GM12878 (cell line): ENCODE results near the gene PSG3. TPM values are rescaled to one million over a fixed set of nuclear protein-coding genes. Genes with fewer than 3 reads are reported as not detected.
"Not testable (repeated sequence)": the region's sequence is repeated elsewhere in the genome, so short reads cannot be mapped to it uniquely, and the experiment has no call there.

ENCODE experiments used
- ATAC-seq: fragments of 200-7000 bp; cut with Tn5 transposase; 3 replicates; pipeline ENCODE4 v1.9.1; 2020; ENCODE audit warnings: mild to moderate bottlenecking, moderate library complexity
- BruUV-seq: library from RNA; stranded (reverse); fragments of 400-500 nt; replicated peaks from 2 replicates; lab custom pipeline; 2021; lab: Mats Ljungman, UMichigan
- CTCF ChIA-PET: fragments of 300-600 bp; sonication (Branson Sonifier 250); formaldehyde crosslinking; extraction: SDS; loops from one replicate; lab custom pipeline; 2021; ENCODE audit warnings: inconsistent platforms; lab: Yijun Ruan, JAX
- POLR2A ChIA-PET: fragments of 350-600 bp; formaldehyde crosslinking; extraction: SDS; loops from one replicate; lab custom pipeline; 2021; ENCODE audit warnings: inconsistent platforms; lab: Charles Lee
- RAD21 ChIA-PET: fragments of 300-600 bp; sonication (Branson Sonifier 250); formaldehyde crosslinking; loops from one replicate; lab custom pipeline; 2023; ENCODE audit warnings: antibody characterized with exemption; ENCODE audit not compliant: unreplicated experiment; lab: Charles Lee
- SMC1A ChIA-PET: fragments of 300-600 bp; sonication (Branson Sonifier 250); formaldehyde crosslinking; loops from one replicate; lab custom pipeline; 2023; ENCODE audit not compliant: unreplicated experiment, uncharacterized antibody; lab: Charles Lee
- DNase-seq: peaks from one replicate; pipeline ENCODE4 v3.0.0-alpha.2; 2011; ENCODE audit warnings: low read depth, low spot score
- FAIRE-seq: peaks from 3 replicates; lab custom pipeline; 2011; peaks lifted over from hg19 to GRCh38; lab: Jason Lieb, UNC
- H2AFZ ChIP-seq: 2 replicates; pipeline ENCODE4 v1.6.0; 2011; ENCODE audit warnings: low read depth, low read length, control low read depth; ENCODE audit not compliant: control insufficient read depth
- H3K27ac ChIP-seq: 2 replicates; pipeline ENCODE4 v1.5.1; 2011; ENCODE audit warnings: control low read depth; ENCODE audit not compliant: control insufficient read depth, insufficient read depth
- H3K27me3 ChIP-seq, 2 experiments: replicated peaks in 1 of 2; 2 replicates each; pipeline versions ENCODE4 v1.6.0 to v1.6.1; 2011; ENCODE audit warnings: low read length in 1 of 2; ENCODE audit not compliant: control insufficient read depth in 2 of 2, insufficient read depth in 2 of 2
- H3K36me3 ChIP-seq, 2 experiments: 2 replicates each; pipeline ENCODE4 v1.5.1; 2011; ENCODE audit warnings: low read length in 1 of 2; ENCODE audit not compliant: control insufficient read depth in 2 of 2, insufficient read depth in 2 of 2
- H3K4me1 ChIP-seq: 2 replicates; pipeline ENCODE4 v1.6.1; 2011; ENCODE audit warnings: mild to moderate bottlenecking, low read length, moderate library complexity, mixed read lengths; ENCODE audit not compliant: control insufficient read depth, insufficient read depth
- H3K4me2 ChIP-seq: 2 replicates; pipeline ENCODE4 v1.6.0; 2011; ENCODE audit warnings: control low read depth; ENCODE audit not compliant: control insufficient read depth, insufficient read depth
- H3K4me3 ChIP-seq: fragments of 200-600 bp; sonication (generic); 2 replicates; pipeline ENCODE4 v1.5.1; 2016
- H3K79me2 ChIP-seq: 2 replicates; pipeline ENCODE4 v1.6.0; 2011; ENCODE audit warnings: low read length; ENCODE audit not compliant: control insufficient read depth, insufficient read depth
- H3K9ac ChIP-seq: 2 replicates; pipeline ENCODE4 v1.8.0; 2011; ENCODE audit warnings: low read length, control low read depth, mixed read lengths; ENCODE audit not compliant: control insufficient read depth, insufficient read depth
- H3K9me3 ChIP-seq: replicated peaks from 3 replicates; pipeline ENCODE4 v1.5.1; 2011; ENCODE audit warnings: mild to moderate bottlenecking, low read length; ENCODE audit not compliant: control insufficient read depth, insufficient read depth
- H4K20me1 ChIP-seq: 2 replicates; pipeline ENCODE4 v1.6.0; 2011; ENCODE audit not compliant: control insufficient read depth, insufficient read depth
- WGBS: methylation state at CpG from one replicate; pipeline ENCODE4 v1.1.6; 2016; ENCODE audit warnings: low lambda C conversion rate; ENCODE audit not compliant: insufficient replicate concordance, insufficient coverage; ENCODE audit errors: missing lambda C conversion rate; 5-methylcytosine and 5-hydroxymethylcytosine counted together
- in situ Hi-C: fragments of 300-500 bp; cut with MboI; formaldehyde crosslinking; loops from 9 replicates; pipeline ENCODE4 v1.14.3; 2018; ENCODE audit warnings: mixed read lengths
- intact Hi-C: fragments of 100-400 bp; cut with micrococcal nuclease; formaldehyde crosslinking; loops from one replicate; pipeline ENCODE4 v1.14.2; 2022; ENCODE audit not compliant: unreplicated experiment
- polyA plus RNA-seq, 11 experiments: library from polyadenylated mRNA; depleted of rRNA in 4 of 11; unstranded in 6 of 11; stranded (reverse) in 5 of 11; fragments of >200 nt; fragmentation: Nextera tagmentation in 4 of 11; fragmentation: Illumina TruSeq in 1 of 11; extraction: Ambion mirVana in 4 of 11; extraction: Trizol in 1 of 11; gene quantifications; 1 replicate in 1 of 11; 2 replicates in 10 of 11; pipeline versions ENCODE4 v1.2.1 to v1.2.3, GENCODE V29; 2011 to 2016; ENCODE audit warnings: inconsistent platforms in 2 of 11, missing spikeins in 2 of 11, low read depth in 1 of 11
- total RNA-seq, 4 experiments: library from RNA; depleted of rRNA in 3 of 4; stranded (reverse); fragments of >200 nt in 3 of 4; fragmentation: Illumina TruSeq in 1 of 4; extraction: Trizol in 1 of 4; gene quantifications; 2 replicates each; pipeline versions ENCODE4 v1.2.1 to v1.2.3, GENCODE V29; 2013 to 2021

Gene PSG3
- total and polyA plus RNA-seq, 10 of the 15 experiments (the other 5 are each of a cell fraction or from before 2014, with no cell fraction given), result not detected

DNA sequence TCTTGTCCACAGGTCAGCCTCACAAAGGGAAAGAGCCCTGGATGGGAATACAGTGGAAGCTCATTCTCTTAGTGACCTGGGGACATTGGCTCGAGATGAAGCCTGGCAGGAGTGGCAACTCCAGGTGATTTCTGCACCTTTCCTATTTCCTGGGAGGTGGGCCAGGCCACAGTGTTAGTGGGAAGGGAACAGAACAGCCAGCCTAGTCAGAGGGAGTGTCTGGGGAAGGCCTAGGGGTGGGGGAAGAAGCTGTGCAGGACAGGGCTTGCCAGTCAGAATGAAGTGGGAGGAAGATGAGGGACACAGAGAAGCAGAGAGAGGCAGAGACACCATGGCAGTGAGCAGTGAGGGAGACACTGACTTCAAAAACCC, 21.6 kb upstream of the PSG3 start:
- CTCF ChIA-PET, H3K27ac ChIP-seq, ATAC-seq, H4K20me1 ChIP-seq, POLR2A ChIA-PET, in situ Hi-C loops, FAIRE-seq, BruUV-seq, H3K9me3 ChIP-seq, RAD21 ChIA-PET, H3K27me3 ChIP-seq, DNase-seq, intact Hi-C loops, H3K4me2 ChIP-seq, SMC1A ChIA-PET, H3K4me1 ChIP-seq, H3K9ac ChIP-seq, H3K36me3 ChIP-seq, H3K4me3 ChIP-seq, H2AFZ ChIP-seq, H3K79me2 ChIP-seq: not testable (repeated sequence)
- 0% methylated on average over 1 of the region's 1 CpG for WGBS

DNA sequence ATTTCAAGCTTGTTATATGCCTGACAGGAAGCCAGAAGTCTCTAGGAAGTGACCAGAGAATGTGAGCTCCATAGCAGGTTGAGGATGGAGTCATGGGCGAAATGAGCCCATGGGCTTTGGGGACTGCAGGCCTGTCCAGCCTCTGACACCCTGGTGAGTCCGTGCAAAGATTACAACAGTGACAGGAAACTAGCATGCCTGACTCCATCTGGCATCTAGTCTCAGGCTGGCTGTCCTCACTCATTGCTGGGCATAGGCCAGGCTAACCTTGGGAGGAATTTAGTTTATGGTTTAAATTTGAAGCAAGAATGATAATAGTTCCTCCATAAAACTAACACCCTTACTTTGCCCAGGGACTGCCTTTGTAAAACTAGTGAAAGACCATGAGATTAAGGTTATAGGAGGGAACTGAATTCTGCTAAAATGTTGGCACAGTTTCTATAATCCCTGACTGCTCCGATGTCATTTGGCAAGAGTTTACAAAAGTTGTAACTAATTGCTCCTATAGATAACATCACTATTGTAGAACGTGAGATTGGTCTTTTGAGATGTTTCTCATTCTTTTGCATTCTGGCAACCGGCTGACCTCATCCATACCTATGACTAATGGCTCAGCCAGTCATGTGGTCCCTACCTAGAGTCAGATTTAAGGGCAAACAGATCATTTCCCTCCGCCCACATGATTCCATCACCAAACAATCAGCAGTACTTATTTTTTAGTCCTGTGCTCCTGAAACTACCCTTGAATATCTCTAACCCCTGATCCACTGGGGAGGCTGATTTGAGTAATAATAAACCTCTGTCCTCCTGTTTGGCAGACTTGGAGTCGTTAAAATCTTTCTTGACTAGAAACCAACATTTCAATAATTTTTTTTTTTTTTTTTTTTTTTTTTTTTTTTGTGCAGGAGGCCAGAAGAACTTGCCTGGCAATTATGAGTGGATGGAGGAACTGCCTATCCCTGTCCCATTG, 21.0 kb upstream of the PSG3 start:
- H3K4me2 ChIP-seq, POLR2A ChIA-PET, H3K4me1 ChIP-seq, SMC1A ChIA-PET, H2AFZ ChIP-seq, H3K4me3 ChIP-seq, RAD21 ChIA-PET, FAIRE-seq, in situ Hi-C loops, H3K9me3 ChIP-seq, CTCF ChIA-PET, ATAC-seq, H3K36me3 ChIP-seq, H3K79me2 ChIP-seq, H4K20me1 ChIP-seq, intact Hi-C loops, H3K27me3 ChIP-seq, H3K9ac ChIP-seq, DNase-seq, H3K27ac ChIP-seq, BruUV-seq: not testable (repeated sequence)
- WGBS, result 13% methylated on average over 7 of the region's 7 CpGs
